GM21786 (cell line): ENCODE results near the gene CFAP299.
"Not testable (repeated sequence)": the region's sequence is repeated elsewhere in the genome, so short reads cannot be mapped to it uniquely, and the experiment has no call there.

Experiments used
- ATAC-seq: cut with Tn5 transposase; IDR thresholded peaks from one replicate; pipeline ENCODE4 v1.9.1; 2021; ENCODE audit not compliant: unreplicated experiment

Gene CFAP299

GRCh38 chr4:80439294-80440061 is 103.9 kb downstream of the CFAP299 start:
- not testable (repeated sequence) for ATAC-seq

- no peak for ATAC-seq
Observed at GRCh38 chr4:80446248-80446647, 110.7 kb downstream of the CFAP299 start.

GRCh38 chr4:80446664-80447063 is 111.1 kb downstream of the CFAP299 start:
- ATAC-seq: no peak

- ATAC-seq: no peak
Observed at GRCh38 chr4:80447493-80447892, 112.0 kb downstream of the CFAP299 start.

- ATAC-seq: no peak
Observed at GRCh38 chr4:80448056-80448455, 112.5 kb downstream of the CFAP299 start.

GRCh38 chr4:80452055-80452454 is 116.5 kb downstream of the CFAP299 start:
- ATAC-seq: no peak

- no peak for ATAC-seq
Observed at GRCh38 chr4:80452768-80453167, 117.2 kb downstream of the CFAP299 start.

GRCh38 chr4:80454040-80454439 is 118.5 kb downstream of the CFAP299 start:
- ATAC-seq: no peak

GRCh38 chr4:80454556-80454955 is 119.0 kb downstream of the CFAP299 start:
- ATAC-seq: no peak

GRCh38 chr4:80459918-80460473 is 124.5 kb downstream of the CFAP299 start:
- ATAC-seq: no peak

GRCh38 chr4:80461412-80461811 is 125.9 kb downstream of the CFAP299 start:
- no peak for ATAC-seq

GRCh38 chr4:80462621-80463091 is 127.1 kb downstream of the CFAP299 start:
- peak; percentile 65 for ATAC-seq

GRCh38 chr4:80463509-80463908 is 128.0 kb downstream of the CFAP299 start:
- ATAC-seq: no peak

GRCh38 chr4:80465238-80465637 is 129.7 kb downstream of the CFAP299 start:
- no peak for ATAC-seq

- no peak for ATAC-seq
Observed at GRCh38 chr4:80465736-80466135, 130.2 kb downstream of the CFAP299 start.

- no peak for ATAC-seq
Observed at GRCh38 chr4:80466618-80467017, 131.1 kb downstream of the CFAP299 start.

GRCh38 chr4:80471756-80472155 is 136.2 kb downstream of the CFAP299 start:
- no peak for ATAC-seq

GRCh38 chr4:80475236-80475635 is 139.7 kb downstream of the CFAP299 start:
- no peak for ATAC-seq

- ATAC-seq: no peak
Observed at GRCh38 chr4:80475798-80476197, 140.3 kb downstream of the CFAP299 start.

- no peak for ATAC-seq
Observed at GRCh38 chr4:80484712-80485111, 149.2 kb downstream of the CFAP299 start.

- no peak for ATAC-seq
Observed at GRCh38 chr4:80486603-80487002, 151.1 kb downstream of the CFAP299 start.

- ATAC-seq: no peak
Observed at GRCh38 chr4:80489798-80490197, 154.3 kb downstream of the CFAP299 start.

GRCh38 chr4:80492761-80493160 is 157.2 kb downstream of the CFAP299 start:
- no peak for ATAC-seq
